GM23338 (cell line): ENCODE measurements around the gene SNX11. TPM values are rescaled to one million over a fixed set of nuclear protein-coding genes. Genes with fewer than 3 reads are reported as not detected.
A peak's percentile ranks its signal among the peaks of the same experiment; 100 is the strongest.

Source experiments
- ATAC-seq: fragments of 200-7000 bp; cut with Tn5 transposase; 3 replicates; pipeline ENCODE4 v1.9.1; 2020
- DNase-seq: peaks from one replicate; pipeline ENCODE4 v3.0.0-alpha.2; 2015; ENCODE audit warnings: low spot score
- H2AFZ ChIP-seq: fragments of 200-600 bp; sonication (generic); 2 replicates; pipeline ENCODE4 v1.8.0; 2016; ENCODE audit warnings: antibody characterized with exemption, mild to moderate bottlenecking, moderate library complexity
- H3F3A ChIP-seq: fragments of 200-600 bp; sonication (generic); replicated peaks from 2 replicates; pipeline ENCODE4 v1.8.0; 2017; ENCODE audit warnings: antibody characterized with exemption, mixed run types, low read depth
- H3K27ac ChIP-seq: fragments of 200-600 bp; sonication (generic); 2 replicates; pipeline ENCODE4 v1.6.1; 2016; ENCODE audit warnings: low read depth
- H3K27me3 ChIP-seq: fragments of 200-600 bp; sonication (generic); 2 replicates; pipeline ENCODE4 v1.8.0; 2016; ENCODE audit warnings: mild to moderate bottlenecking, mixed run types, moderate library complexity; ENCODE audit not compliant: insufficient read depth
- H3K36me3 ChIP-seq: fragments of 200-600 bp; sonication (generic); 2 replicates; pipeline ENCODE4 v1.8.0; 2016; ENCODE audit warnings: mild to moderate bottlenecking; ENCODE audit not compliant: insufficient read depth
- H3K4me1 ChIP-seq: fragments of 200-600 bp; sonication (generic); 2 replicates; pipeline ENCODE4 v1.8.0; 2016; ENCODE audit warnings: mild to moderate bottlenecking, moderate library complexity; ENCODE audit not compliant: insufficient read depth
- H3K4me2 ChIP-seq: fragments of 200-600 bp; sonication (generic); 2 replicates; pipeline ENCODE4 v1.7.1; 2017; ENCODE audit warnings: mixed run types
- H3K4me3 ChIP-seq: fragments of 200-600 bp; sonication (generic); 2 replicates; pipeline ENCODE4 v1.6.1; 2016; ENCODE audit warnings: mixed run types
- H3K79me2 ChIP-seq: fragments of 200-600 bp; sonication (generic); replicated peaks from 2 replicates; pipeline ENCODE4 v1.8.0; 2017; ENCODE audit warnings: mild to moderate bottlenecking; ENCODE audit not compliant: insufficient read depth
- H3K9me2 ChIP-seq: fragments of 200-600 bp; sonication (generic); 2 replicates; pipeline ENCODE4 v1.8.0; 2017; ENCODE audit not compliant: insufficient read depth
- H4K20me1 ChIP-seq: fragments of 200-600 bp; sonication (generic); replicated peaks from 2 replicates; pipeline ENCODE4 v1.8.0; 2017; ENCODE audit warnings: mild to moderate bottlenecking; ENCODE audit not compliant: insufficient read depth
- H3K27ac Mint-ChIP-seq: 2 replicates; pipeline ENCODE4 v1.8.0; 2020; ENCODE audit warnings: inconsistent platforms, mild to moderate bottlenecking, moderate library complexity, mixed read lengths
- H3K27me3 Mint-ChIP-seq: 3 replicates; pipeline ENCODE4 v1.8.0; 2022; ENCODE audit warnings: low read depth, mild to moderate bottlenecking, moderate library complexity, mixed read lengths, inconsistent platforms; ENCODE audit not compliant: insufficient read depth, poor library complexity
- H3K36me3 Mint-ChIP-seq: 3 replicates; pipeline ENCODE4 v1.8.0; 2021; ENCODE audit warnings: low read depth, mild to moderate bottlenecking, inconsistent platforms, moderate library complexity, mixed read lengths
- H3K4me1 Mint-ChIP-seq: 3 replicates; pipeline ENCODE4 v1.8.0; 2020; ENCODE audit warnings: mild to moderate bottlenecking, inconsistent platforms, mixed read lengths
- H3K4me3 Mint-ChIP-seq: 3 replicates; pipeline ENCODE4 v1.8.0; 2021; ENCODE audit warnings: moderate library complexity, mild to moderate bottlenecking, inconsistent platforms, mixed read lengths
- H3K9me3 Mint-ChIP-seq: 3 replicates; pipeline ENCODE4 v1.8.0; 2020; ENCODE audit warnings: moderate library complexity, mild to moderate bottlenecking, inconsistent platforms, mixed read lengths
- CTCF ChIP-seq, 2 experiments: fragments of 200-600 bp in 1 of 2; sonication (generic) in 1 of 2; conservative IDR thresholded peaks; 2 replicates each; pipeline versions ENCODE4 v1.5.1 to v1.6.1; 2016 to 2017; ENCODE audit warnings: antibody characterized with exemption in 2 of 2, low read depth in 2 of 2, mild to moderate bottlenecking in 2 of 2, moderate library complexity in 1 of 2
- EZH2 ChIP-seq: fragments of 200-600 bp; sonication (generic); IDR thresholded peaks from one replicate; pipeline ENCODE4 v1.8.0; 2017; ENCODE audit warnings: antibody characterized with exemption, mild to moderate bottlenecking, low read depth; ENCODE audit not compliant: unreplicated experiment
- EZH2phosphoT487 ChIP-seq: fragments of 200-600 bp; sonication (generic); IDR thresholded peaks from one replicate; pipeline ENCODE4 v1.8.1; 2018; ENCODE audit warnings: antibody characterized with exemption; ENCODE audit not compliant: unreplicated experiment
- JUNB ChIP-seq: IDR thresholded peaks from one replicate; pipeline ENCODE4 v1.6.1; 2016; ENCODE audit warnings: antibody characterized with exemption; ENCODE audit not compliant: unreplicated experiment
- NANOG ChIP-seq: IDR thresholded peaks from 2 replicates; pipeline ENCODE4 v1.6.1; 2016; ENCODE audit warnings: antibody characterized with exemption, borderline replicate concordance
- POLR2AphosphoS5 ChIP-seq: IDR thresholded peaks from 2 replicates; pipeline ENCODE4 v1.6.1; 2016; ENCODE audit warnings: antibody characterized with exemption, low read depth
- REST ChIP-seq: IDR thresholded peaks from one replicate; pipeline ENCODE4 v1.6.1; 2018; ENCODE audit warnings: antibody characterized with exemption; ENCODE audit not compliant: unreplicated experiment
- STAT1 ChIP-seq: IDR thresholded peaks from one replicate; pipeline ENCODE4 v1.6.1; 2016; ENCODE audit warnings: antibody characterized with exemption; ENCODE audit not compliant: unreplicated experiment
- ZNF114 ChIP-seq: fragments of 250-450 bp; sonication (Bioruptor Pico); IDR thresholded peaks from 2 replicates; pipeline ENCODE4 v1.5.0; 2020; ENCODE audit warnings: mild to moderate bottlenecking, moderate library complexity
- ZNF331 ChIP-seq: fragments of 250-450 bp; sonication (Bioruptor Pico); IDR thresholded peaks from 2 replicates; pipeline ENCODE4 v1.5.0; 2020; ENCODE audit warnings: low read depth, mild to moderate bottlenecking, moderate library complexity
- polyA plus RNA-seq: library from polyadenylated mRNA; unstranded; fragments of >200 nt; fragmentation: Nextera tagmentation; extraction: Ambion mirVana; gene quantifications from 2 replicates; pipeline ENCODE4 v1.2.1, GENCODE V29; 2016
- total RNA-seq: library from RNA; depleted of rRNA; stranded (reverse); fragments of >200 nt; shearing (Covaris generic); gene quantifications from 2 replicates; pipeline ENCODE4 v1.2.3, GENCODE V29; 2014
- TF ChIP-seq, protein P1 (sequence below): fragments of 250-450 bp; sonication (Bioruptor Pico); IDR thresholded peaks from 2 replicates; pipeline ENCODE4 v1.5.0; 2020; ENCODE audit warnings: mild to moderate bottlenecking, moderate library complexity

SNX11 gene
- total and polyA plus RNA-seq, 2 experiments from 2014 or later = 7.9 to 16.3 TPM

DNA sequence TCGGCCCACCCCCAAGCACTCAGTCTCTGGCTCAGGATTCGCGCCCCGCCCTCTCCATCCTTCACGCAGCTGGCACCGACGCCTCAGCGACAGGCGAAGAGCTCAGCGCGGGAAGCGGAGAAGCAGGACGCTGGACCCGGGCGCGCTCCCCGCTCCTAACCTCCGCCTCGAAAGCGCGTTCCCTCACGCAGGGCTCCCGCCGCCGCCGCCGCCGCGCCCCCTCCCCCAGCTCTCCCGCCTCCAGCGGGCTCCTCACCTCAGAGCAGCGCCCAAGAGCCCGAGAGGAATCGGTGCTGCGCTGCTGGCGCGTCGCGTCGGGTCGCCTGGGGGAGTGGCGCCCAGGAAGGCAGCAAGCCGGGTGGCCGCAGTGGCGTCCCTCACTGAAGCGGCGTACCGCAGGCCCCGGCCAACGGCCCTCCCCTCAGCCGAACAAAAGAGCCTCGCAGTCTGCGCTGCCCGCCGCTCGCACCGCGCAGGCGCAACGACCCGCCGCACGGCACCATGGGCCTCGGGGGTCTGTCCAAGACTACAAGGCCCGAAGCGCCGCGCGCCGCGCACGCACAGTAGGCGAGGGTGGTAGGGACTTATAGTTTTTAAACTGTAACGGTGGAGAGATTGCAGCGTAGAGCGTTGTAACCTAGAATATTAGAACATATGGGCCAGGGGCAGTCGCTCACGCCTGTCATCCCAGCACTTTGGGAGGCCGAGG lies 6.4 kb upstream of the SNX11 start, which contains the start of gene CBX1 (continued):
- TF ChIP-seq ZNF114 (CRISPR knock-in tag) = no peak
- TF ChIP-seq EZH2 = no peak
- TF ChIP-seq JUNB = no peak
- peak; percentile 72; the same call in 1 of the 2 replicates for TF ChIP-seq POLR2AphosphoS5

- H3K36me3 Mint-ChIP-seq = peaks cover 2% of the 10 kb centered on the region; the same call in 1 of the 3 replicates
- H3K27me3 Mint-ChIP-seq = peaks cover 12% of the 10 kb centered on the region
- Histone ChIP-seq H3K4me1 (peaks cover 7% of the 10 kb centered on the region; the same call in 1 of the 2 replicates), H3K79me2 (peaks cover 33% of the 10 kb centered on the region), H3K36me3 (no peaks in the 10 kb centered on the region), H3K27ac (0 out of 2 replicates have a peak overlapping the region, but pooled peaks have one; percentile 37), H3K4me3 (peak overlapping the region; percentile 87), H3K27me3 (no peaks in the 10 kb centered on the region), H4K20me1 (peaks cover 17% of the 10 kb centered on the region; the same call in 1 of the 2 replicates), H3K4me2 (peak overlapping the region; percentile 80), H3K9me2 (no peaks in the 10 kb centered on the region), H2AFZ (peak overlapping the region; percentile 91), H3F3A (peaks cover 4% of the 10 kb centered on the region)
- no peaks in the 10 kb centered on the region; the same call in 1 of the 3 replicates for H3K9me3 Mint-ChIP-seq
- DNase-seq (no peak), ATAC-seq (no peak)
- peak overlapping the region; percentile 82 for H3K4me3 Mint-ChIP-seq
- no peak overlapping the region for H3K27ac Mint-ChIP-seq
- H3K4me1 Mint-ChIP-seq = peaks cover 8% of the 10 kb centered on the region
- TF ChIP-seq POLR2AphosphoS5 = no peak
- TF ChIP-seq EZH2phosphoT487 = no peak
- TF ChIP-seq NANOG = no peak
- TF ChIP-seq EZH2 = no peak
- TF ChIP-seq, protein P1, sequence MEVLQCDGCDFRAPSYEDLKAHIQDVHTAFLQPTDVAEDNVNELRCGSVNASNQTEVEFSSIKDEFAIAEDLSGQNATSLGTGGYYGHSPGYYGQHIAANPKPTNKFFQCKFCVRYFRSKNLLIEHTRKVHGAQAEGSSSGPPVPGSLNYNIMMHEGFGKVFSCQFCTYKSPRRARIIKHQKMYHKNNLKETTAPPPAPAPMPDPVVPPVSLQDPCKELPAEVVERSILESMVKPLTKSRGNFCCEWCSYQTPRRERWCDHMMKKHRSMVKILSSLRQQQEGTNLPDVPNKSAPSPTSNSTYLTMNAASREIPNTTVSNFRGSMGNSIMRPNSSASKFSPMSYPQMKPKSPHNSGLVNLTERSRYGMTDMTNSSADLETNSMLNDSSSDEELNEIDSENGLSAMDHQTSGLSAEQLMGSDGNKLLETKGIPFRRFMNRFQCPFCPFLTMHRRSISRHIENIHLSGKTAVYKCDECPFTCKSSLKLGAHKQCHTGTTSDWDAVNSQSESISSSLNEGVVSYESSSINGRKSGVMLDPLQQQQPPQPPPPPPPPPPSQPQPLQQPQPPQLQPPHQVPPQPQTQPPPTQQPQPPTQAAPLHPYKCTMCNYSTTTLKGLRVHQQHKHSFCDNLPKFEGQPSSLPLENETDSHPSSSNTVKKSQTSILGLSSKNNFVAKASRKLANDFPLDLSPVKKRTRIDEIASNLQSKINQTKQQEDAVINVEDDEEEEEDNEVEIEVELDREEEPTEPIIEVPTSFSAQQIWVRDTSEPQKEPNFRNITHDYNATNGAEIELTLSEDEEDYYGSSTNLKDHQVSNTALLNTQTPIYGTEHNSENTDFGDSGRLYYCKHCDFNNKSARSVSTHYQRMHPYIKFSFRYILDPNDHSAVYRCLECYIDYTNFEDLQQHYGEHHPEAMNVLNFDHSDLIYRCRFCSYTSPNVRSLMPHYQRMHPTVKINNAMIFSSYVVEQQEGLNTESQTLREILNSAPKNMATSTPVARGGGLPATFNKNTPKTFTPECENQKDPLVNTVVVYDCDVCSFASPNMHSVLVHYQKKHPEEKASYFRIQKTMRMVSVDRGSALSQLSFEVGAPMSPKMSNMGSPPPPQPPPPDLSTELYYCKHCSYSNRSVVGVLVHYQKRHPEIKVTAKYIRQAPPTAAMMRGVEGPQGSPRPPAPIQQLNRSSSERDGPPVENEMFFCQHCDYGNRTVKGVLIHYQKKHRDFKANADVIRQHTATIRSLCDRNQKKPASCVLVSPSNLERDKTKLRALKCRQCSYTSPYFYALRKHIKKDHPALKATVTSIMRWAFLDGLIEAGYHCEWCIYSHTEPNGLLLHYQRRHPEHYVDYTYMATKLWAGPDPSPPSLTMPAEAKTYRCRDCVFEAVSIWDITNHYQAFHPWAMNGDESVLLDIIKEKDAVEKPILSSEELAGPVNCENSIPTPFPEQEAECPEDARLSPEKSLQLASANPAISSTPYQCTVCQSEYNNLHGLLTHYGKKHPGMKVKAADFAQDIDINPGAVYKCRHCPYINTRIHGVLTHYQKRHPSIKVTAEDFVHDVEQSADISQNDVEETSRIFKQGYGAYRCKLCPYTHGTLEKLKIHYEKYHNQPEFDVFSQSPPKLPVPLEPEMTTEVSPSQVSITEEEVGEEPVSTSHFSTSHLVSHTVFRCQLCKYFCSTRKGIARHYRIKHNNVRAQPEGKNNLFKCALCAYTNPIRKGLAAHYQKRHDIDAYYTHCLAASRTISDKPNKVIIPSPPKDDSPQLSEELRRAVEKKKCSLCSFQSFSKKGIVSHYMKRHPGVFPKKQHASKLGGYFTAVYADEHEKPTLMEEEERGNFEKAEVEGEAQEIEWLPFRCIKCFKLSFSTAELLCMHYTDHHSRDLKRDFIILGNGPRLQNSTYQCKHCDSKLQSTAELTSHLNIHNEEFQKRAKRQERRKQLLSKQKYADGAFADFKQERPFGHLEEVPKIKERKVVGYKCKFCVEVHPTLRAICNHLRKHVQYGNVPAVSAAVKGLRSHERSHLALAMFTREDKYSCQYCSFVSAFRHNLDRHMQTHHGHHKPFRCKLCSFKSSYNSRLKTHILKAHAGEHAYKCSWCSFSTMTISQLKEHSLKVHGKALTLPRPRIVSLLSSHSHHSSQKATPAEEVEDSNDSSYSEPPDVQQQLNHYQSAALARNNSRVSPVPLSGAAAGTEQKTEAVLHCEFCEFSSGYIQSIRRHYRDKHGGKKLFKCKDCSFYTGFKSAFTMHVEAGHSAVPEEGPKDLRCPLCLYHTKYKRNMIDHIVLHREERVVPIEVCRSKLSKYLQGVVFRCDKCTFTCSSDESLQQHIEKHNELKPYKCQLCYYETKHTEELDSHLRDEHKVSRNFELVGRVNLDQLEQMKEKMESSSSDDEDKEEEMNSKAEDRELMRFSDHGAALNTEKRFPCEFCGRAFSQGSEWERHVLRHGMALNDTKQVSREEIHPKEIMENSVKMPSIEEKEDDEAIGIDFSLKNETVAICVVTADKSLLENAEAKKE (CRISPR knock-in tag) = no peak
- no peak for TF ChIP-seq ZNF331 (CRISPR knock-in tag)
- no peak for TF ChIP-seq REST
- TF ChIP-seq STAT1 = no peak
- TF ChIP-seq CTCF (conservative IDR thresholded peaks at IDR 0.05; ENCODE audit: low read depth in 2 of 2) = no peak
Measured at GRCh38 chr17:48102043-48102750, 5.4 kb upstream of the SNX11 start.
